GM21390 (cell line): Measurements from ENCODE around the gene TOX4.
"Not testable (repeated sequence)": the region's sequence is repeated elsewhere in the genome, so short reads cannot be mapped to it uniquely, and the experiment has no call there.

ENCODE experiments used
- ATAC-seq: cut with Tn5 transposase; IDR thresholded peaks from one replicate; pipeline ENCODE4 v1.9.1; 2021; ENCODE audit not compliant: unreplicated experiment

Gene TOX4

DNA sequence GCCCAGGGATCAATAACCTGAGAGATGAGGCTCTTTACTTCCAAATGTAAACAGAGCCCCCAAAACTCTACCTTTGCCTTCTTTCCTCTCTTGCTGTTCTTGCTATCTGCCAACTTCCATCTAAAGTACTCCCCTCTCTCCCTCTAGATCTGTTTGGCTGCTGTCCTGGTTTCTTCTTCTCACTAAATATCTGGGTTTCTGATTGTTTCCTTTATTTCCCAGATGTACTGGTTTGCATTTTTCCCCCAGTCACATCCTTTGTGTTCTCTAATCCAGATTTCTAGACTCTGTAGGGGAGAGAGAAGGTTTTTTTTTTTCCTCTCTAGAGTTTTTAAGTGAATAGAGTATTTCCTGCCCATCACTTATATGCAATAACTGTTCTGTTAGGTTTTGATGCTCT lies 56.3 kb downstream of the TOX4 start:
- ATAC-seq, result no peak

GRCh38 chr14:21534576-21534975 lies 57.6 kb downstream of the TOX4 start:
- ATAC-seq, result no peak

DNA sequence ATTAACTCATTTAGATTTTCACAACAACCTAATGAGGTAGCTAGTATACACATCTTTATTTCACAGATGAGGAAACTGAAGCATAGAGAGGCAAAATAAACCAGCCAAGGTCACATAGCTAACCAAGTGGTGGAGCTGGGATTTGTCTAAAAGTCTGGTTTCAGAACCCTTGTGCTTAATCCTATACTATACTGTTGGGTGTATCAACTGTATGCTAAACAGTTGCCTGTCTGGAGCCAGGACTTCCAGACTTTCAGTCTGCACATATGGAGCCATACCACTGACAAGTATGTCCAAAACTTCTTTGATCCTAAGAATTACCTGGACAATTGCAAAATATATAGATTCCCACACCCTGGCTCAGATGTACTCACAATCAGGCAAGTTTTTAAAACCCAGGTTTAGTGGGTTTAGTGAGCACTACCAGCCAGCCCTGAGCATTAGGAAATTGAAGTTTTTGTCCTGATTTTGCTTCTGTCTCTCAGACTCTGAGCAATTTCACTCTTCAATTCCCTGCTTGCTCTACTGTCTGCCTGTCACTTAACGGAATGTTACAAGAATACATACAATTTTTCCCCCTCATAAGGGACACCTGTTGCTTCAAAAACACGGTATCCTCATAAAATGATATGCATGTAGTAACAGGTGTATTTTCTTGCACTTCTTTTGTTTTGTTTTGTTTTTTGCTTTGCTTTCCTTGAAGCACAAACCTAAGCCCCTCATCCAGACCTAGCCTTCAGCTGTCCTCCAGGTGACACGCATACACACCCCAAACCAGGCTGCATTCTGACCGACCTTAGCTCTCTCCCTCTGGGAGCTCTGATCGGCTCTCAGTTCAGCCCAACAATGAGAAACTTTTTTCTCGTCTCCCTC lies 58.8 kb downstream of the TOX4 start:
- no peak for ATAC-seq

DNA sequence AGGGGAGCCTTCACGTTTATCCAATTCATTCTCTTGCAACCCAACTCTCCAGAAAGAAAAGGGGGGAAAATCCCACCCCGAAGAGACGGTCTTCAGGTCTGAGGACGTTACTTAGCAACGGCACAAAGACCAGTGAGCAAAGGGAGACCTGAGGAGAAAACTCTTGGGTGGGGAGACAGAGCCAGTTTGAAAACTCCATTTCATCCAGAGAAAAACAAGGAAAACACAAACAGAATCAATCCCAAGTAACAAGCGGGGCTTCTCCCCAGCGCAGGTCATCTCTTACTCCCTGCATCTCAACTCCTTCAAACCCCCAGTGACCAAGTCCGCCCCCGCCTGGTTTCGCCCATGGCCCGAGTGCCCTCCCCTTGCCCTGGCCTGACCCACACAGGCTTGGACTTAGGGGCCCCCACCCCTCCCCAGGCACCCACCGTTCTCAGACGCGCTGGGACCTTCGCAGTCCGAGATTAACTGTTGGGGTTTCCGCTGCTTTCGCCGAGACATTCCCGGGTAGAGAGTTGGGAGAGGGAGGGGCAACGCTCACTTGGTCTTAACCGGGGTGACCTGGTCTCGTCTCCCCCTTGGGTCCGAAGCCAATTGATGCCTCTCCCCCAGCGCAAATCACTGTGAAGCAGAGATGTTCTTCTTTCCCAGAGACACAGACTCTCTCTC lies 59.6 kb downstream of the TOX4 start:
- ATAC-seq, result no peak

- ATAC-seq, result no peak
Observed at GRCh38 chr14:21537090-21537424, 60.1 kb downstream of the TOX4 start.

DNA sequence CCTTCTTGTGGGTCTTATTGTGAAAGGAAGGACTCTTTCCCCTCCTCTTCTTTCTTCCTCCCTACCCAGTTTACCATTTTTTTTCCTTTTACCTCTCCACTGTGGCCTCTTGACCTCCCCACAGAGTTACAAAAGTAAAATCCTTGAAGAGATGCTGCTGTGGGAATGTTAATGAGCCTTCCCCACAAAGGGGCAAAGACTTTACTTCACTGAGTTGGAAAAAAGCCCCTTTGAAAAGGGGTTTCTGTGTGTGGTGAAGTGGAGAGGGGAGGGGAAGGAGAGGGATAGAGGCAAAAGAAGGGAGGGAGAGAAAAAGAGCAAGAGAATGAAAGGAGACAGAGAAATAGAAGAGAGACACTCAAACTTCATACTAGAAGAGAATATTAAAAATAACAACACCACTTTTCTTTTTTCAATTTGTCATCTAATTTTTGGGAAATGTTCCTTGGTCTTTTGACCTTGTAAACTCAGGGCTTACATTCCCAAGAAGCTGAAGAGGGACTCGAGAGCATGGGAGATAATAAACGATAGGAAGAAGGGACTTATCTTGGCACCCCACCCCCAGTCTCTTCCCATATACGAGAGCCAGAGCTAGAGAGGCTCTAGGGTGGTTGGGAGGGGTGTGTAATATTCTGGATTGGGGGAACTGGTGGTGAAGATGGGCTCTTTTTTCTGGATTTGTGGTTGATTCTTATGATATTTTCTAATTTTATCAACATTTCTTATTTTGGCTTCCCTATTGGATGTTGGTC lies 62.4 kb downstream of the TOX4 start:
- ATAC-seq, result no peak

DNA sequence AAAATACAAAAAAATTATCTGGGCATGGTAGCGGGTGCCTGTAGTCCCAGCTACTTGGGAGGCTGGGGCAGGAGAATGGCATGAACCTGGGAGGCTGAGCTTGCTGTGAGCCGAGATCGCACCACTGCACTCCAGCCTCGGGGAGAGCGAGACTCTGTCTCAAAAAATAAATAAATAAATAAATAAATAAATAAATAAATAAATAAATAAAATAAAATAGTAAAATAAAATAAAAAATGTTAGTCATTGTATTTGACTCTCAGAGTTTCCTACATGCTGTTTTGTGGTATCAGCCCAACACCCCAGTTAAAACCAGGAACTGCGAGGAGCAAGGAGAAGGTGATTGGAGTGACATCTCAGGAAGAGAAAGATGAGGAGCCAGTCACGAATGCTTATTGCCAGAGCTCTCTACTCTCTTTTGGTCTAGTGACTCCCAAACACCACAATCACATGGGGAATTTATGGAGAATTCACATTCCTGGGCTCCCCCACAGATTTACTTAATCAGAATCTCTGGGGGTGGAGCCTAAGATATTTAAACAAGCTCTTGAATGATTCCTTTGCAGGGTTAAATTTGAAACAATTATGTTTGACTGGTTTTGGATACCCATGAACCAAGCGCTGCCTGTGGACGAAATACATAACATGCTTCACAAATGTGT lies 64.5 kb downstream of the TOX4 start:
- no peak for ATAC-seq

DNA sequence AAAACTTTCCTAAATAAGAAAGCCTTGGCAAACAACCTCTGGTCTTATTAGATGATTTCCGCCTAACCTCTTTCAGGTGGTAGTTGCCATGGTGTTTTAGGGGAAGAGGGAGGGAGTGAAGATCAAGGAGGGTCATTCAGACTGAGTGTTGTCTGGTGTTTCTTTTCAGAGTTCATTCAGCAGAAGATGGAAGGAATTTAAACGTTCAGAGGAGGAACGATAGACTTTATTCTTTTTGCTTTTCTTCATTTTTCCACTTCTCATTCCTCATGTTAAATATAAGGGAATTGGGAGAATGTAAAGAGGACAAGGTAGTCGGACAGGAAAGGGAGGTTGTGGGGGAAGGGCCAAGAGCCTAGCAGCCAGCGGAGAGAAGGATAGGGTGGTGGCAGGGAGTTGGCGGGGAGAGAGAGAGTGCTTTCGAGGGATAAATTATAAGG lies 66.5 kb downstream of the TOX4 start:
- no peak for ATAC-seq

DNA sequence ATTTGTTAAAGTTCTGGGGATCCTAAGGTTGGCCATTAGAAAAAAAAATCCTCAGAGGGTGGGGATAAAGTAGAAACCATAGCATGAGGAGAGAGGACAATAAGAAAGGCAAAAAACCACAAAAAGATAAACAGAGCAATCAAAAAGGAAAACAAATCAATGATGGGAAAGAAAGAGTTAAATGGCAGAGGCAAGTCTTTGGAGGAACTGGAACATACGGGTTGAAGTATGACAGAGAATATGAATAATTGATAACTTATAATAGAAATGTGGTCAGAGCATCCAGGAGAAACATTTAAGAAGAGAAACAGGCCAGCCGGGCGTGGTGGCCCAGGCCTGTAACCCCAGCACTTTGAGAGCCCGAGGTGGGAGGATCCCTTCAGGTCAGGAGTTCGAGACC lies 67.0 kb downstream of the TOX4 start:
- no peak for ATAC-seq

- not testable (repeated sequence) for ATAC-seq
Observed at GRCh38 chr14:21544588-21544987, 67.6 kb downstream of the TOX4 start.
